HepG2 (cell line): Measurements from ENCODE around the gene C14orf93. TPM values are rescaled to one million over a fixed set of nuclear protein-coding genes. Genes with fewer than 3 reads are reported as not detected.
A peak's percentile ranks its signal among the peaks of the same experiment; 100 is the strongest.

ENCODE experiments used
- AKAP8 ChIP-seq: sonication (generic); formaldehyde crosslinking; IDR thresholded peaks from 2 replicates; pipeline ENCODE4 v1.5.1; 2020; ENCODE audit warnings: mild to moderate bottlenecking, missing genetic modification reagents
- CC2D1A ChIP-seq: sonication (generic); formaldehyde crosslinking; IDR thresholded peaks from 2 replicates; pipeline ENCODE4 v1.8.1; 2023; ENCODE audit warnings: mild to moderate bottlenecking, missing genetic modification reagents
- DNMT3B ChIP-seq: conservative IDR thresholded peaks from 2 replicates; pipeline ENCODE4 v1.6.1; 2016; ENCODE audit warnings: missing biosample characterization, control low read depth
- HNRNPL ChIP-seq: fragments of 200-400 bp; formaldehyde crosslinking; IDR thresholded peaks from 2 replicates; pipeline ENCODE4 v1.6.1; 2017; ENCODE audit warnings: mild to moderate bottlenecking, low read depth, low read length
- IRF2 ChIP-seq: IDR thresholded peaks from 2 replicates; pipeline ENCODE4 v1.6.1; 2018; ENCODE audit warnings: missing genetic modification reagents, missing compliant biosample characterization
- JUNB ChIP-seq: sonication (generic); formaldehyde crosslinking; IDR thresholded peaks from 2 replicates; pipeline ENCODE4 v1.8.0; 2022; ENCODE audit warnings: missing genetic modification reagents, mild to moderate bottlenecking, borderline replicate concordance
- MAX ChIP-seq: IDR thresholded peaks from 2 replicates; pipeline ENCODE4 v1.6.1; 2012; ENCODE audit warnings: inconsistent platforms
- NCOA2 ChIP-seq: sonication (generic); formaldehyde crosslinking; IDR thresholded peaks from 2 replicates; pipeline ENCODE4 v1.8.0; 2022; ENCODE audit warnings: inconsistent platforms
- ONECUT2 ChIP-seq: sonication (generic); formaldehyde crosslinking; IDR thresholded peaks from 2 replicates; pipeline ENCODE4 v1.4.0; 2020; ENCODE audit warnings: missing genetic modification reagents
- PRPF4 ChIP-seq: fragments of 200-400 bp; formaldehyde crosslinking; IDR thresholded peaks from 2 replicates; pipeline ENCODE4 v1.6.1; 2016; ENCODE audit warnings: low read length, low read depth; ENCODE audit not compliant: poor library complexity, severe bottlenecking
- SATB2 ChIP-seq: sonication (generic); formaldehyde crosslinking; IDR thresholded peaks from 2 replicates; pipeline ENCODE4 v1.5.0; 2020; ENCODE audit warnings: missing genetic modification reagents
- SMARCC2 ChIP-seq: fragments of 450-650 bp; IDR thresholded peaks from 2 replicates; pipeline ENCODE4 v1.6.1; 2017; ENCODE audit warnings: antibody characterized with exemption, mild to moderate bottlenecking
- THAP9 ChIP-seq: sonication (generic); formaldehyde crosslinking; IDR thresholded peaks from 2 replicates; pipeline ENCODE4; 2020; ENCODE audit warnings: missing genetic modification reagents, mild to moderate bottlenecking, borderline replicate concordance
- ZC3H4 ChIP-seq: sonication (generic); formaldehyde crosslinking; IDR thresholded peaks from 2 replicates; pipeline ENCODE4 v1.4.0; 2020; ENCODE audit warnings: missing genetic modification reagents, borderline replicate concordance
- ZFY ChIP-seq: sonication (generic); formaldehyde crosslinking; IDR thresholded peaks from 2 replicates; pipeline ENCODE4 v1.4.0; 2020; ENCODE audit warnings: missing genetic modification reagents
- ZFYVE20 ChIP-seq: sonication (generic); formaldehyde crosslinking; IDR thresholded peaks from 2 replicates; pipeline ENCODE4 v1.8.0; 2023; ENCODE audit warnings: low read depth, mild to moderate bottlenecking, moderate library complexity, missing genetic modification reagents, borderline replicate concordance
- ZNF263 ChIP-seq: sonication (generic); formaldehyde crosslinking; IDR thresholded peaks from 2 replicates; pipeline ENCODE4 v1.4.0; 2020; ENCODE audit warnings: missing genetic modification reagents
- ZNF343 ChIP-seq: sonication (generic); formaldehyde crosslinking; IDR thresholded peaks from 2 replicates; pipeline ENCODE4 v1.4.0; 2020; ENCODE audit warnings: mild to moderate bottlenecking, missing genetic modification reagents
- ZNF557 ChIP-seq: sonication (generic); formaldehyde crosslinking; IDR thresholded peaks from 2 replicates; pipeline ENCODE4 v1.4.0; 2020; ENCODE audit warnings: missing genetic modification reagents
- ZNF577 ChIP-seq: sonication (generic); formaldehyde crosslinking; IDR thresholded peaks from 2 replicates; pipeline ENCODE4 v1.4.0; 2020; ENCODE audit warnings: mild to moderate bottlenecking, low read depth, missing genetic modification reagents, borderline replicate concordance
- ZNF691 ChIP-seq: sonication (generic); formaldehyde crosslinking; IDR thresholded peaks from 2 replicates; pipeline ENCODE4 v1.4.0; 2020; ENCODE audit warnings: missing genetic modification reagents, low read depth, mild to moderate bottlenecking, borderline replicate concordance
- ZNF740 ChIP-seq: sonication (generic); formaldehyde crosslinking; IDR thresholded peaks from 2 replicates; pipeline ENCODE4 v1.4.0; 2020; ENCODE audit warnings: missing genetic modification reagents
- ZNF761 ChIP-seq: sonication (generic); formaldehyde crosslinking; conservative IDR thresholded peaks from 2 replicates; pipeline ENCODE4 v1.4.0; 2020; ENCODE audit warnings: mild to moderate bottlenecking, missing genetic modification reagents
- ZNF790 ChIP-seq: sonication (generic); formaldehyde crosslinking; IDR thresholded peaks from 2 replicates; pipeline ENCODE4 v1.8.0; 2022; ENCODE audit warnings: missing genetic modification reagents, mild to moderate bottlenecking, borderline replicate concordance
- polyA plus RNA-seq, 8 experiments: library from polyadenylated mRNA; depleted of rRNA in 3 of 8; stranded (reverse) in 7 of 8; unstranded in 1 of 8; fragments of >200 nt; fragmentation: Illumina TruSeq in 4 of 8; extraction: Trizol in 4 of 8; gene quantifications; 2 replicates each; pipeline versions ENCODE4 v1.2.1 to v1.2.3, GENCODE V29; 2011 to 2016; ENCODE audit warnings: low read depth in 4 of 8, missing spikeins in 1 of 8, mixed read lengths in 1 of 8; ENCODE audit not compliant: insufficient read depth in 1 of 8
- total RNA-seq, 5 experiments: library from RNA; depleted of rRNA; stranded (reverse); fragments of >200 nt; fragmentation: Illumina TruSeq; extraction: Trizol; gene quantifications; 2 replicates each; pipeline ENCODE4 v1.2.3, GENCODE V29; 2016; ENCODE audit warnings: low read depth in 1 of 5
- TF ChIP-seq, protein P1 (sequence below): sonication (generic); IDR thresholded peaks from 2 replicates; pipeline ENCODE4 v1.6.1; 2016; ENCODE audit warnings: low read depth, borderline replicate concordance

C14orf93 gene
- total and polyA plus RNA-seq, 2 of the 13 experiments (the other 11 are each of a cell fraction or from before 2014, with no cell fraction given) = 11.4 to 22.5 TPM

- TF ChIP-seq ZC3H4 (CRISPR knock-in tag) (peak; percentile 29; the same call in 1 of the 2 replicates), PRPF4 (no peak), HNRNPL (peak; percentile 60), MAX (no peak), ZNF790 (CRISPR knock-in tag) (no peak), ZNF343 (CRISPR knock-in tag) (peak; percentile 64), NCOA2 (CRISPR knock-in tag) (peak; percentile 5; the same call in 1 of the 2 replicates), ZNF761 (CRISPR knock-in tag) (peak; percentile 73), SATB2 (CRISPR knock-in tag) (no peak), ZFYVE20 (CRISPR knock-in tag) (no peak), JUNB (no peak), ZFY (CRISPR knock-in tag) (no peak), IRF2 (CRISPR knock-in tag) (no peak), THAP9 (CRISPR knock-in tag) (peak; percentile 71; the same call in 1 of the 2 replicates), ZNF263 (CRISPR knock-in tag) (no peak), CC2D1A (CRISPR knock-in tag) (no peak), ONECUT2 (no peak), SMARCC2 (no peak), AKAP8 (peak; percentile 54; the same call in 1 of the 2 replicates), DNMT3B (CRISPR knock-in tag) (no peak), ZNF577 (CRISPR knock-in tag) (no peak; the same call in none of the 2 replicates), ZNF691 (CRISPR knock-in tag) (no peak; the same call in 1 of the 2 replicates), ZNF557 (no peak), ZNF740 (no peak)
- TF ChIP-seq, protein P1, sequence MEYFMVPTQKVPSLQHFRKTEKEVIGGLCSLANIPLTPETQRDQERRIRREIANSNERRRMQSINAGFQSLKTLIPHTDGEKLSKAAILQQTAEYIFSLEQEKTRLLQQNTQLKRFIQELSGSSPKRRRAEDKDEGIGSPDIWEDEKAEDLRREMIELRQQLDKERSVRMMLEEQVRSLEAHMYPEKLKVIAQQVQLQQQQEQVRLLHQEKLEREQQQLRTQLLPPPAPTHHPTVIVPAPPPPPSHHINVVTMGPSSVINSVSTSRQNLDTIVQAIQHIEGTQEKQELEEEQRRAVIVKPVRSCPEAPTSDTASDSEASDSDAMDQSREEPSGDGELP = no peak
These were observed 28.7 kb downstream of the C14orf93 start (continued) for GRCh38 chr14:22981090-22981875.
